Testis (tissue), 2 donors: Measurements from ENCODE around the gene PRUNE2.

ENCODE experiments used
- POLR2A ChIP-seq: fragments of 450-650 bp; IDR thresholded peaks from one replicate; pipeline ENCODE4 v1.6.1; 2017; ENCODE audit warnings: antibody characterized with exemption, mild to moderate bottlenecking, moderate library complexity
- TF ChIP-seq, protein P1 (sequence below), 3 experiments: fragments of 450-650 bp in 2 of 3; fragments of 200-600 bp in 1 of 3; sonication (generic) in 1 of 3; IDR thresholded peaks; one replicate each; pipeline ENCODE4 v1.5.1; 2016 to 2019; ENCODE audit warnings: antibody characterized with exemption in 3 of 3, mild to moderate bottlenecking in 2 of 3, moderate library complexity in 1 of 3

DNA sequence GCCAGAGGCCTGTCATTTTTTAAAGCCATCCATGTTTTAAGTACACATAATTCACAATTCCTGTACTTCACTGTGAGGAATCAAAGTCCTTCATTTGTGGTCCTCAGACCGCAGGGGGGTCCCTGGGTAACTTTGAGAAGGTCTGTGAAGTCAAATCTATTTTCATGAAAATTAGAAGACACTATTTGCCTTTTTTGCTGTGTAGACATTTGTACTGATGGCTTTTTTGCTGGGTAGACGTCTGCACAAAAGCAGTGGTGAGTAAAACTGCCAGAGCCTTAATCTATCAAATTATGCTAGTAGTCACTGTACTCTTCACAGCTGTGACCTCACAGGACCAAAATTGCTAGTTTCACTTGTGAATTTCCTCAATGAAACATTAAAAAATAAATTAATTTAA is 25.7 kb downstream of the PRUNE2 start:
- TF ChIP-seq, protein P1, sequence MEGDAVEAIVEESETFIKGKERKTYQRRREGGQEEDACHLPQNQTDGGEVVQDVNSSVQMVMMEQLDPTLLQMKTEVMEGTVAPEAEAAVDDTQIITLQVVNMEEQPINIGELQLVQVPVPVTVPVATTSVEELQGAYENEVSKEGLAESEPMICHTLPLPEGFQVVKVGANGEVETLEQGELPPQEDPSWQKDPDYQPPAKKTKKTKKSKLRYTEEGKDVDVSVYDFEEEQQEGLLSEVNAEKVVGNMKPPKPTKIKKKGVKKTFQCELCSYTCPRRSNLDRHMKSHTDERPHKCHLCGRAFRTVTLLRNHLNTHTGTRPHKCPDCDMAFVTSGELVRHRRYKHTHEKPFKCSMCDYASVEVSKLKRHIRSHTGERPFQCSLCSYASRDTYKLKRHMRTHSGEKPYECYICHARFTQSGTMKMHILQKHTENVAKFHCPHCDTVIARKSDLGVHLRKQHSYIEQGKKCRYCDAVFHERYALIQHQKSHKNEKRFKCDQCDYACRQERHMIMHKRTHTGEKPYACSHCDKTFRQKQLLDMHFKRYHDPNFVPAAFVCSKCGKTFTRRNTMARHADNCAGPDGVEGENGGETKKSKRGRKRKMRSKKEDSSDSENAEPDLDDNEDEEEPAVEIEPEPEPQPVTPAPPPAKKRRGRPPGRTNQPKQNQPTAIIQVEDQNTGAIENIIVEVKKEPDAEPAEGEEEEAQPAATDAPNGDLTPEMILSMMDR (IDR thresholded peaks at IDR 0.05): no peak
- no peak for TF ChIP-seq POLR2A
